HepG2 (cell line): ENCODE results near the gene ADPRM. TPM values are rescaled to one million over a fixed set of nuclear protein-coding genes. Genes with fewer than 3 reads are reported as not detected.

ENCODE experiments used
- ATAC-seq: fragments of 200-7000 bp; cut with Tn5 transposase; 3 replicates; pipeline ENCODE4 v1.9.1; 2020; ENCODE audit warnings: mild to moderate bottlenecking, moderate library complexity
- BruUV-seq: library from RNA; stranded (reverse); fragments of 400-500 nt; replicated peaks from 2 replicates; lab custom pipeline; 2021; lab: Mats Ljungman, UMichigan
- CTCF ChIA-PET: fragments of 300-600 bp; formaldehyde crosslinking; extraction: SDS; loops from one replicate; lab custom pipeline; 2021; ENCODE audit warnings: low total read pairs, inconsistent platforms, low intra/inter-chr PET ratio; lab: Yijun Ruan, JAX
- POLR2A ChIA-PET: fragments of 350-600 bp; sonication (Branson Sonifier 250); formaldehyde crosslinking; loops from one replicate; lab custom pipeline; 2020; ENCODE audit warnings: antibody characterized with exemption, inconsistent platforms; lab: Yijun Ruan, JAX
- DNase-seq: peaks from one replicate; pipeline ENCODE4 v3.0.0-alpha.2; 2015; ENCODE audit warnings: low spot score
- FAIRE-seq: peaks from 3 replicates; lab custom pipeline; 2011; peaks lifted over from hg19 to GRCh38; lab: Jason Lieb, UNC
- H2AFZ ChIP-seq: one replicate; pipeline ENCODE4 v1.6.1; 2011; ENCODE audit warnings: low read length, inconsistent platforms
- H3K27ac ChIP-seq: fragments of 300-600 bp; 3 replicates; pipeline ENCODE4 v1.8.0; 2011; ENCODE audit warnings: mixed run types, mild to moderate bottlenecking, mixed read lengths, low read length, inconsistent platforms; ENCODE audit not compliant: insufficient read depth; ENCODE audit errors: extremely low read length
- H3K27me3 ChIP-seq, 2 experiments: fragments of 200-600 bp in 1 of 2; 2 replicates in 1 of 2; 3 replicates in 1 of 2; pipeline versions ENCODE4 v1.6.0 to v1.8.0; 2011; ENCODE audit warnings: low read length in 2 of 2, mild to moderate bottlenecking in 2 of 2, moderate library complexity in 2 of 2, inconsistent platforms in 1 of 2; ENCODE audit not compliant: insufficient read depth in 2 of 2, control insufficient read depth in 1 of 2
- H3K36me3 ChIP-seq, 2 experiments: fragments of 200-600 bp in 1 of 2; replicated peaks in 1 of 2; 2 replicates in 1 of 2; 3 replicates in 1 of 2; pipeline versions ENCODE4 v1.5.1 to v1.8.0; 2011; ENCODE audit warnings: low read length in 2 of 2, inconsistent platforms in 1 of 2; ENCODE audit not compliant: insufficient read depth in 2 of 2, control insufficient read depth in 1 of 2
- H3K4me1 ChIP-seq: 2 replicates; pipeline ENCODE4 v1.5.1; 2012; ENCODE audit warnings: low read length, inconsistent platforms; ENCODE audit not compliant: insufficient read depth
- H3K4me2 ChIP-seq: 2 replicates; pipeline ENCODE4 v1.6.0; 2011; ENCODE audit warnings: low read depth, low read length, inconsistent platforms
- H3K4me3 ChIP-seq, 3 experiments: fragments of 200-600 bp in 1 of 3; sonication (generic), shearing (Covaris generic) in 1 of 3; replicated peaks in 1 of 3; 2 replicates each; pipeline ENCODE4 v1.5.1; 2011 to 2016; ENCODE audit warnings: low read length in 3 of 3, inconsistent platforms in 2 of 3, low read depth in 2 of 3, mild to moderate bottlenecking in 2 of 3, control low read depth in 1 of 3, mixed read lengths in 1 of 3; ENCODE audit not compliant: insufficient read depth in 1 of 3
- H3K79me2 ChIP-seq: one replicate; pipeline ENCODE4 v1.6.1; 2011; ENCODE audit warnings: low read length, inconsistent platforms; ENCODE audit not compliant: insufficient read depth
- H3K9ac ChIP-seq: 2 replicates; pipeline ENCODE4 v1.6.0; 2011; ENCODE audit warnings: mild to moderate bottlenecking, low read depth, low read length, inconsistent platforms; ENCODE audit not compliant: insufficient read depth
- H3K9me3 ChIP-seq: 2 replicates; pipeline ENCODE4 v1.5.1; 2012; ENCODE audit warnings: mild to moderate bottlenecking, low read length
- H4K20me1 ChIP-seq: 2 replicates; pipeline ENCODE4 v1.6.0; 2011; ENCODE audit warnings: inconsistent platforms, mild to moderate bottlenecking, low read length, moderate library complexity; ENCODE audit not compliant: insufficient read depth
- CEBPB ChIP-seq: IDR thresholded peaks from 2 replicates; pipeline ENCODE4 v1.6.1; 2011; ENCODE audit warnings: low read depth, low read length, improper control_type of control experiment, borderline replicate concordance
- FOXO1 ChIP-seq: sonication (generic); formaldehyde crosslinking; IDR thresholded peaks from 2 replicates; pipeline ENCODE4 v1.4.0; 2020; ENCODE audit warnings: missing genetic modification reagents
- IRX3 ChIP-seq: sonication (generic); formaldehyde crosslinking; IDR thresholded peaks from 2 replicates; pipeline ENCODE4 v1.8.1; 2023; ENCODE audit warnings: mild to moderate bottlenecking, low read depth, missing genetic modification reagents, borderline replicate concordance
- KDM1A ChIP-seq: IDR thresholded peaks from 2 replicates; pipeline ENCODE4 v1.6.1; 2016; ENCODE audit warnings: missing compliant biosample characterization
- TSC22D2 ChIP-seq: sonication (generic); formaldehyde crosslinking; IDR thresholded peaks from 2 replicates; pipeline ENCODE4 v1.5.1; 2020; ENCODE audit warnings: missing genetic modification reagents, mild to moderate bottlenecking, borderline replicate concordance
- ZNF367 ChIP-seq: sonication (generic); formaldehyde crosslinking; IDR thresholded peaks from 2 replicates; pipeline ENCODE4 v1.4.0; 2020; ENCODE audit warnings: missing genetic modification reagents, borderline replicate concordance
- ZNF570 ChIP-seq: sonication (generic); formaldehyde crosslinking; IDR thresholded peaks from 2 replicates; pipeline ENCODE4 v1.4.0; 2020; ENCODE audit warnings: mild to moderate bottlenecking, missing genetic modification reagents, borderline replicate concordance
- ZNF782 ChIP-seq: sonication (generic); formaldehyde crosslinking; IDR thresholded peaks from 2 replicates; pipeline ENCODE4 v1.4.0; 2020; ENCODE audit warnings: missing genetic modification reagents, mild to moderate bottlenecking, borderline replicate concordance
- WGBS: methylation state at CpG from one replicate; pipeline ENCODE4 v1.1.6; 2017; ENCODE audit warnings: low lambda C conversion rate; 5-methylcytosine and 5-hydroxymethylcytosine counted together
- in situ Hi-C: cut with HindIII; loops from 2 replicates; pipeline ENCODE4 v1.10.0; 2017; ENCODE audit warnings: low pct_unique_long_range_greater_than_20kb; ENCODE audit not compliant: extremely low pct_ligation_motif_present
- intact Hi-C: fragments of 100-400 bp; cut with micrococcal nuclease; formaldehyde crosslinking; loops from one replicate; pipeline ENCODE4 v1.10.0; 2022; ENCODE audit not compliant: unreplicated experiment
- polyA plus RNA-seq, 8 experiments: library from polyadenylated mRNA; depleted of rRNA in 3 of 8; stranded (reverse) in 7 of 8; unstranded in 1 of 8; fragments of >200 nt; fragmentation: Illumina TruSeq in 4 of 8; extraction: Trizol in 4 of 8; gene quantifications; 2 replicates each; pipeline versions ENCODE4 v1.2.1 to v1.2.3, GENCODE V29; 2011 to 2016; ENCODE audit warnings: low read depth in 4 of 8, missing spikeins in 1 of 8, mixed read lengths in 1 of 8; ENCODE audit not compliant: insufficient read depth in 1 of 8
- total RNA-seq, 5 experiments: library from RNA; depleted of rRNA; stranded (reverse); fragments of >200 nt; fragmentation: Illumina TruSeq; extraction: Trizol; gene quantifications; 2 replicates each; pipeline ENCODE4 v1.2.3, GENCODE V29; 2016; ENCODE audit warnings: low read depth in 1 of 5
- TF ChIP-seq, protein P1 (sequence below): sonication (generic); formaldehyde crosslinking; IDR thresholded peaks from 2 replicates; pipeline ENCODE4 v1.8.0; 2022; ENCODE audit warnings: mild to moderate bottlenecking, missing genetic modification reagents, moderate library complexity
- TF ChIP-seq, protein P2 (sequence below): sonication (generic); formaldehyde crosslinking; IDR thresholded peaks from 2 replicates; pipeline ENCODE4 v1.4.0; 2020; ENCODE audit warnings: mild to moderate bottlenecking, missing genetic modification reagents

Gene ADPRM
- total and polyA plus RNA-seq, 2 of the 13 experiments (the other 11 are each of a cell fraction or from before 2014, with no cell fraction given), result 5.6 to 10.8 TPM

DNA sequence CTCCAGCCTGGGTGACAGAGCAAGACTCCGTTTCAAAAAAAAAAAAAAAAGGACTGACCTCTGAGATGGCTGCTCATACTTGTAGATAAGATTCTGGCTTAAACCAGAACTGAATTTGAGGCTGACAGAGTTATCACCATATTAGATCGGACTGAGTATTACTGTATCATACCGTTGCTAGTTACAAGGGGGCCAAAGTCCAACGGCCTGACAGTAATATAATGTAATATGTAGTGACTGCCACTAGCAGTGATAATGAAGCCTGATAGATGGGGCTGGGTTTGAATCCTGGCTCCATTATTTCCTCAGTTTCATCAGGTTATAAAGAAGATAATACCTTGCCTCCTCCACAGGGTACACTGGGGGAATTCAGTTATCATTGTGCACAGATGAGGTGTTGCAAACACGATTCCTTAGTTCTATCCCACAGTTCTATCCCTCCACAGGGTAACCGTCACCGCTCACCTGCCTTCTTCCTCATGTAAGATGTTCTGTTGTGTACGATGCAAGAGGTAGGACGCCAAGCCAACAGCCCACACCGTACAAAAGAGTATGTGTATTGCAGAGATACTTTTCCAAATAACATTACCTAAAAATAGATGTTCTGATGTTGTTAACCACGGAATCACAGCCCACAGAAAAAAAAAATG is 27.3 kb downstream of the ADPRM start:
- Histone ChIP-seq H3K79me2 (no peaks in the 10 kb centered on the region), H3K4me2 (no peak overlapping the region), H3K9me3 (no peaks in the 10 kb centered on the region), H3K27me3 (no peaks in the 10 kb centered on the region), H3K4me3 (no peak overlapping the region), H3K36me3 (no peaks in the 10 kb centered on the region), H3K9ac (no peak overlapping the region), H3K4me1 (peaks cover 17% of the 10 kb centered on the region), H4K20me1 (no peaks in the 10 kb centered on the region), H2AFZ (no peak overlapping the region), H3K27ac (peak overlapping the region; percentile 35)
- no peak for DNase-seq
- FAIRE-seq, result no peak
- no peak for ATAC-seq
- no TSS peak for BruUV-seq
- TF ChIP-seq ZNF367 (CRISPR knock-in tag), result no peak
- no peak for TF ChIP-seq ZNF782 (CRISPR knock-in tag)
- TF ChIP-seq TSC22D2 (CRISPR knock-in tag), result no peak
- TF ChIP-seq KDM1A (CRISPR knock-in tag), result no peak
- TF ChIP-seq IRX3 (CRISPR knock-in tag), result no peak
- TF ChIP-seq, protein P1, sequence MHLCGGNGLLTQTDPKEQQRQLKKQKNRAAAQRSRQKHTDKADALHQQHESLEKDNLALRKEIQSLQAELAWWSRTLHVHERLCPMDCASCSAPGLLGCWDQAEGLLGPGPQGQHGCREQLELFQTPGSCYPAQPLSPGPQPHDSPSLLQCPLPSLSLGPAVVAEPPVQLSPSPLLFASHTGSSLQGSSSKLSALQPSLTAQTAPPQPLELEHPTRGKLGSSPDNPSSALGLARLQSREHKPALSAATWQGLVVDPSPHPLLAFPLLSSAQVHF, result no peak
- TF ChIP-seq FOXO1, result no peak
- TF ChIP-seq, protein P2, sequence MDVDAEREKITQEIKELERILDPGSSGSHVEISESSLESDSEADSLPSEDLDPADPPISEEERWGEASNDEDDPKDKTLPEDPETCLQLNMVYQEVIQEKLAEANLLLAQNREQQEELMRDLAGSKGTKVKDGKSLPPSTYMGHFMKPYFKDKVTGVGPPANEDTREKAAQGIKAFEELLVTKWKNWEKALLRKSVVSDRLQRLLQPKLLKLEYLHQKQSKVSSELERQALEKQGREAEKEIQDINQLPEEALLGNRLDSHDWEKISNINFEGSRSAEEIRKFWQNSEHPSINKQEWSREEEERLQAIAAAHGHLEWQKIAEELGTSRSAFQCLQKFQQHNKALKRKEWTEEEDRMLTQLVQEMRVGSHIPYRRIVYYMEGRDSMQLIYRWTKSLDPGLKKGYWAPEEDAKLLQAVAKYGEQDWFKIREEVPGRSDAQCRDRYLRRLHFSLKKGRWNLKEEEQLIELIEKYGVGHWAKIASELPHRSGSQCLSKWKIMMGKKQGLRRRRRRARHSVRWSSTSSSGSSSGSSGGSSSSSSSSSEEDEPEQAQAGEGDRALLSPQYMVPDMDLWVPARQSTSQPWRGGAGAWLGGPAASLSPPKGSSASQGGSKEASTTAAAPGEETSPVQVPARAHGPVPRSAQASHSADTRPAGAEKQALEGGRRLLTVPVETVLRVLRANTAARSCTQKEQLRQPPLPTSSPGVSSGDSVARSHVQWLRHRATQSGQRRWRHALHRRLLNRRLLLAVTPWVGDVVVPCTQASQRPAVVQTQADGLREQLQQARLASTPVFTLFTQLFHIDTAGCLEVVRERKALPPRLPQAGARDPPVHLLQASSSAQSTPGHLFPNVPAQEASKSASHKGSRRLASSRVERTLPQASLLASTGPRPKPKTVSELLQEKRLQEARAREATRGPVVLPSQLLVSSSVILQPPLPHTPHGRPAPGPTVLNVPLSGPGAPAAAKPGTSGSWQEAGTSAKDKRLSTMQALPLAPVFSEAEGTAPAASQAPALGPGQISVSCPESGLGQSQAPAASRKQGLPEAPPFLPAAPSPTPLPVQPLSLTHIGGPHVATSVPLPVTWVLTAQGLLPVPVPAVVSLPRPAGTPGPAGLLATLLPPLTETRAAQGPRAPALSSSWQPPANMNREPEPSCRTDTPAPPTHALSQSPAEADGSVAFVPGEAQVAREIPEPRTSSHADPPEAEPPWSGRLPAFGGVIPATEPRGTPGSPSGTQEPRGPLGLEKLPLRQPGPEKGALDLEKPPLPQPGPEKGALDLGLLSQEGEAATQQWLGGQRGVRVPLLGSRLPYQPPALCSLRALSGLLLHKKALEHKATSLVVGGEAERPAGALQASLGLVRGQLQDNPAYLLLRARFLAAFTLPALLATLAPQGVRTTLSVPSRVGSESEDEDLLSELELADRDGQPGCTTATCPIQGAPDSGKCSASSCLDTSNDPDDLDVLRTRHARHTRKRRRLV, result no peak
- no peak for TF ChIP-seq CEBPB
- TF ChIP-seq ZNF570 (CRISPR knock-in tag), result no peak
- in situ Hi-C loops (no loop called here), intact Hi-C loops (no loop called here)
- ChIA-PET POLR2A (interaction anchor here (0.6 kb wide), 1 partner anchor 160 kb away, joined by 3 read pairs; no protein-coding TSS in a partner anchor), CTCF (no interaction called here)
- WGBS, result 86% methylated on average over 11 of the region's 11 CpGs
